HUES6 (cell line): ENCODE data around the gene BPIFB3.

Experiments
- H3K27ac ChIP-seq: 2 replicates; pipeline ENCODE4 v1.7.0; 2013; ENCODE audit warnings: low read depth, mild to moderate bottlenecking, low read length, inconsistent platforms
- H3K27me3 ChIP-seq: 2 replicates; pipeline ENCODE4 v1.6.1; 2013; ENCODE audit warnings: low read length; ENCODE audit not compliant: control insufficient read depth, insufficient read depth
- H3K36me3 ChIP-seq: 2 replicates; pipeline ENCODE4 v1.6.1; 2013; ENCODE audit warnings: low read length; ENCODE audit not compliant: control insufficient read depth, insufficient read depth
- H3K4me1 ChIP-seq: 2 replicates; pipeline ENCODE4 v1.6.1; 2013; ENCODE audit warnings: low read length; ENCODE audit not compliant: control insufficient read depth, insufficient read depth
- H3K4me3 ChIP-seq: 2 replicates; pipeline ENCODE4 v1.5.1; 2013; ENCODE audit warnings: low read depth, low read length
- H3K9ac ChIP-seq: one replicate; pipeline ENCODE4 v1.6.1; 2013; ENCODE audit warnings: mild to moderate bottlenecking, low read length
- H3K9me3 ChIP-seq: 2 replicates; pipeline ENCODE4 v1.6.1; 2013; ENCODE audit warnings: low read depth, low read length; ENCODE audit not compliant: control insufficient read depth, insufficient read depth

The BPIFB3 gene

GRCh38 chr20:33069673-33070072, 16.0 kb downstream of the BPIFB3 start:
- no peaks in the 10 kb centered on the region for H3K9me3 ChIP-seq

DNA sequence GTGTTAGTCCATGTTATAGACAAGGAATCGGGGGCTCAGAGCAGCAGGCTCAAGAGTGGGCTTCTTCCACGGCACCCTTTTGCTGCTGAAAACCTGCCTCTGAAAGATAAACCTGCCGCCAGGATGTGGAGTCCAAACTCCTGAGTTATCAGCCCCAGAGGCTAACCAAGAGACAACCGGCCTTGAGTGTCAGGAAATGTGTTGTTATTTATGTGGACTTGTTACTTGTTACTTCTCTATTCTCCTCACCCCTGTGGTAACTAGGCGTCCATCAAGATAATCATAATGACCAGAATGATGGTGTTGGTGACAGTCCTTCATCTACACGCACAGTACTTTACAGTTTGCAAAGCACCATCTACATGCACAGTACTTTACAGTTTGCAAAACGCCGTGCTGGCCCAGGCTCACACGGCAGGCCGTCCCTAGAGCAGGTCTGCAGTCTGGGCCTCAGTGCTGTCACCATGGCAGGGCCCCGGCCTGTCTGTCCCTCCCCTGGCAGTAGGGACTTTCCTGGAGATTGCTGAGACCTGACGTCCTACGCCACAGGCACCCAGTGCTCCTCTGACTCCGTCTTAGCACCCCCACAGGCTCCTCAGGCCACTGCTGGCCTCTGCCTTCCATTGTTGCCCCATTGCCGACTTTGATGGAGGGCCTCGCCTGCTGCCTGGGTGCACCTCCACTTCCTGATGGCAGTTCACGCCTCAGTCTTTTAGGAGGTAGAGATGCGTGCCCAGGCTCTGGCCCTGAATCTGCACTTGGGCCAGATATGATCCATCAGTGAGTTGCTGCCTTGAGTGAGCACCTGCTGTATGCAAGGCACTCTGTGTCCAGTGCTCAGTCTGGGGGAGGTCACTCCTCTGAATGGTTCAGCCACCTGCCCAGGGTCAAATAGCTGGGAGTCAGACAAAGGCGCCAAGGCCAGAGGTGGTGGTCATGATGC, 16.7 kb downstream of the BPIFB3 start:
- no peaks in the 10 kb centered on the region for H3K27me3 ChIP-seq

More at GRCh38 chr20:33069673-33070072, 16.0 kb downstream of the BPIFB3 start:
- H3K9ac ChIP-seq = no peak overlapping the region
- no peak overlapping the region for H3K27ac ChIP-seq
- H3K4me1 ChIP-seq = no peaks in the 10 kb centered on the region
- H3K27me3 ChIP-seq = no peaks in the 10 kb centered on the region
- no peak overlapping the region for H3K4me3 ChIP-seq
- no peaks in the 10 kb centered on the region for H3K36me3 ChIP-seq

GRCh38 chr20:33071198-33071597, 17.5 kb downstream of the BPIFB3 start:
- no peaks in the 10 kb centered on the region for H3K36me3 ChIP-seq
- H3K27ac ChIP-seq = no peak overlapping the region
- H3K9me3 ChIP-seq = no peaks in the 10 kb centered on the region
- H3K4me3 ChIP-seq = no peak overlapping the region
- no peak overlapping the region for H3K9ac ChIP-seq
- H3K27me3 ChIP-seq = no peaks in the 10 kb centered on the region
- peaks cover under 1% of the 10 kb centered on the region; the same call in 1 of the 2 replicates for H3K4me1 ChIP-seq

More for the DNA sequence above, 16.7 kb downstream of the BPIFB3 start:
- no peak overlapping the region for H3K27ac ChIP-seq
- no peaks in the 10 kb centered on the region for H3K4me1 ChIP-seq
- H3K9me3 ChIP-seq = no peaks in the 10 kb centered on the region
- H3K36me3 ChIP-seq = no peaks in the 10 kb centered on the region
- H3K4me3 ChIP-seq = no peak overlapping the region
- H3K9ac ChIP-seq = no peak overlapping the region

DNA sequence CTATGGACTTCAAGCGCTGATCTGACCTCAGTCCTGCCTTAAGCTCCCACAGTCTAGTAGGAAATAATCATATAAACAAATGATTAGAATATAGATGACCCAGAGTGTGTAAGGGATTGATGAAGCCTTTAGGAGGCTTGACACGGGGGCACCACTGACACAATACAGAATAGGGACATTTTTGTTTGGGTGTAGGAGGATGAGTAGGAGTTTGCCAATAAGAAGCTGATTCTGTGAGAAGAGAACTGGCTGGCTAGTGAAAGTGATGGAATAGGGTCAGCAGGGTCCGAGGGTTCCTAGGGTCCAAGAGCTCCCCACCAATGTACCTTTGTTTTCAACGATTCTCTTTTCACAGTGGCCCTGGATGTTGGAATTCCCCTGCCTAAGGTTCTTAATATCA, 18.7 kb downstream of the BPIFB3 start:
- Histone ChIP-seq H3K4me1 (peaks cover 3% of the 10 kb centered on the region; the same call in 1 of the 2 replicates), H3K27ac (no peak overlapping the region), H3K9ac (no peak overlapping the region), H3K4me3 (no peak overlapping the region), H3K36me3 (no peaks in the 10 kb centered on the region), H3K27me3 (no peaks in the 10 kb centered on the region), H3K9me3 (no peaks in the 10 kb centered on the region)

GRCh38 chr20:33072813-33073212, 19.1 kb downstream of the BPIFB3 start:
- Histone ChIP-seq H3K4me1 (peaks cover 3% of the 10 kb centered on the region; the same call in 1 of the 2 replicates), H3K9me3 (no peaks in the 10 kb centered on the region), H3K36me3 (no peaks in the 10 kb centered on the region), H3K27ac (no peak overlapping the region), H3K9ac (no peak overlapping the region), H3K4me3 (no peak overlapping the region), H3K27me3 (no peaks in the 10 kb centered on the region)

GRCh38 chr20:33074675-33075074, 21.0 kb downstream of the BPIFB3 start:
- no peaks in the 10 kb centered on the region for H3K27me3 ChIP-seq
- H3K4me3 ChIP-seq = no peak overlapping the region
- peaks cover 3% of the 10 kb centered on the region; the same call in 1 of the 2 replicates for H3K4me1 ChIP-seq
- no peaks in the 10 kb centered on the region for H3K9me3 ChIP-seq
- no peak overlapping the region for H3K9ac ChIP-seq
- no peak overlapping the region for H3K27ac ChIP-seq
- no peaks in the 10 kb centered on the region for H3K36me3 ChIP-seq

GRCh38 chr20:33075281-33075680, 21.6 kb downstream of the BPIFB3 start:
- H3K27me3 ChIP-seq = no peaks in the 10 kb centered on the region
- H3K4me3 ChIP-seq = no peak overlapping the region
- H3K9me3 ChIP-seq = no peaks in the 10 kb centered on the region
- peaks cover 3% of the 10 kb centered on the region; the same call in 1 of the 2 replicates for H3K4me1 ChIP-seq
- no peaks in the 10 kb centered on the region for H3K36me3 ChIP-seq
- H3K27ac ChIP-seq = no peak overlapping the region
- H3K9ac ChIP-seq = no peak overlapping the region

DNA sequence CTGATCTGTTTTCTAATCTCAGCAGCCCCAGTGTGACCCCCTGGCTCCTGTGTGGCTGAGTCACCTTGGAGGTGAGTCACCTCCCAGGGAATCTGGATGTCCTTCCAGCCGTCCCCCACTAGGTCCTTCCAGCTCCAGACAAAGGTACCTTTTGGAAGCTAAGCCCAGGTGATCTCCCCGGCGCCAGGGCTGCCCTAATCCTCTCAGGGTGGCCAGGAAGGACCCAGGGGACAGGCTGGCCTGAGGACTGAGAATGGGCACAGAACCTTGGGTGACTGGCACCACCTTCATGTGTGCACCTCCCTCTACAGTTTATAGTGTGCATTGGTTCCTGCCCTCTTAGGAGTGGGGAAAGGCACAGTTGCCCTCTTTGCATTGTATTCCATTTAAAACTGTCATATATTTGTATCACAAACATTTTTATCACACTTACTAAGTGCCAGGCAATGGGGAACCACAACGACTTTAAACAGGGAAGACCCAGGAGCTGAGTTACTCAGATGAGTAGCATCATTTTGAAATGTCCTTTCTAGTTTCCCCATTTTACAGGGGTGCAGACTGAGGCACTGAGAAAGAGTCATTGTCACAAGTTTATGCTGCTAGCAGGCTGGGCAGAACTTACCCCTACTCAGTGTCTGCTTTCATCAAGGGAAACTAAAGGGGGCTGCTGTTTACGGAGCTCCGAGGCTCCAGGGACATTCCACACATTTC, 23.1 kb downstream of the BPIFB3 start:
- no peak overlapping the region for H3K4me3 ChIP-seq
- no peaks in the 10 kb centered on the region for H3K27me3 ChIP-seq
- no peaks in the 10 kb centered on the region for H3K36me3 ChIP-seq
- H3K27ac ChIP-seq = no peak overlapping the region
- H3K4me1 ChIP-seq = peaks cover 3% of the 10 kb centered on the region; the same call in 1 of the 2 replicates
- H3K9ac ChIP-seq = no peak overlapping the region
- no peaks in the 10 kb centered on the region for H3K9me3 ChIP-seq

- no peaks in the 10 kb centered on the region for H3K36me3 ChIP-seq
- peaks cover 3% of the 10 kb centered on the region; the same call in 1 of the 2 replicates for H3K4me1 ChIP-seq
- H3K27ac ChIP-seq = no peak within 1 kb of the TSS
- no peak within 1 kb of the TSS for H3K4me3 ChIP-seq
- no peaks in the 10 kb centered on the region for H3K27me3 ChIP-seq
- H3K9ac ChIP-seq = no peak within 1 kb of the TSS
- H3K9me3 ChIP-seq = no peaks in the 10 kb centered on the region
Observed at GRCh38 chr20:33079259-33079658, 25.6 kb downstream of the BPIFB3 start, which contains the start of gene BPIFB4. Gene BPIFB4 (plus strand): TSS chr20:33079643. CDS start chr20:33081527, 1,884 bp downstream.

DNA sequence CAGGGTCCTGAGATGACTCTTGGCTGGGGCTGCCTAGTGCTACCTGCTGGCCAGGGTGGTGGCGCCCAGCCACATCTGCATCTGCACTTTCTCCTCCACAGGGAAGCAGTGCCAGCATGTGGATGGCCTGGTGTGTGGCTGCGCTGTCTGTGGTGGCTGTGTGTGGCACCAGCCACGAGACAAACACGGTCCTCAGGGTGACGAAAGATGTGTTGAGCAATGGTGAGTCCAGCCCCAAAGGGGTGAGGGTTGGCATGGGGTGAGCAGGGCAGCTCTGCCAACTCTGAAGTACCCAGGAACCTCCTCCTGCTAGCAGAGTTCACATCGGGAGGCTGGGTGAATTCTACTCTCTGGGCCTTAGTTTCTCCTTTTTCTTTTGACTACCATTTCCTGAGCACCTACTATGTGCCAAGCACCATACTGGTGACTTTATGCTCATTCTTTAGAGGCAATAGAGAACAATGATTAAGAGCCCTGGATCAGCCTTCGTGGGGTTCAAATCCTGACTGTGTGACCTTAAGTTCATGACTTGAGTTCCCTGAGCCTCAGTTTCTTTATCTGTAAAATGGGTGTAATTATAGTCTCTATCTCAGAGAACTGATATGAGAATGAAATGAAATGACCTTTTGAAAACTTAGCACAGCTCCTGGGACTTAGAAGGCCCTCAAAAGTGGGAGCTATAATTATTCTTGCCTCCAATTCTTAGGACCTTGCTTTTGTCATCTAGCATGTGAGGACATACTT, 27.9 kb downstream of the BPIFB3 start:
- Histone ChIP-seq H3K27ac (no peak overlapping the region), H3K4me1 (no peaks in the 10 kb centered on the region; the same call in 1 of the 2 replicates), H3K4me3 (no peak overlapping the region), H3K9me3 (no peaks in the 10 kb centered on the region), H3K36me3 (no peaks in the 10 kb centered on the region), H3K27me3 (no peaks in the 10 kb centered on the region), H3K9ac (no peak overlapping the region)
